SK-N-MC (cell line): Measurements from ENCODE around the gene CACNG4.

ENCODE experiments used
- DNase-seq: peaks from one replicate; pipeline ENCODE4 v3.0.0-alpha.2; 2011; ENCODE audit warnings: low read depth, low spot score
- H3K27ac ChIP-seq: fragments of 200-600 bp; sonication (generic); 2 replicates; pipeline ENCODE4 v1.5.1; 2016; ENCODE audit warnings: mixed run types
- H3K36me3 ChIP-seq: fragments of 200-600 bp; sonication (generic); 2 replicates; pipeline ENCODE4 v1.6.1; 2017; ENCODE audit warnings: antibody characterized with exemption, low read length, mixed read lengths; ENCODE audit not compliant: insufficient read depth
- H3K4me3 ChIP-seq: fragments of 200-600 bp; sonication (generic); 2 replicates; pipeline ENCODE4 v1.5.1; 2016
- H3K9ac ChIP-seq: fragments of 200-600 bp; sonication (generic); 2 replicates; pipeline ENCODE4 v1.8.0; 2017; ENCODE audit warnings: mixed run types, mixed read lengths; ENCODE audit not compliant: insufficient read length
- H3K9me3 ChIP-seq: fragments of 200-600 bp; sonication (generic); 2 replicates; pipeline ENCODE4 v1.6.1; 2017; ENCODE audit warnings: low read depth, mild to moderate bottlenecking, antibody characterized with exemption, low read length, moderate library complexity, mixed read lengths
- EZH2 ChIP-seq: fragments of 200-600 bp; sonication (generic); IDR thresholded peaks from one replicate; pipeline ENCODE4 v1.6.1; 2017; ENCODE audit warnings: antibody characterized with exemption
- FOXP2 ChIP-seq: optimal IDR thresholded peaks from 2 replicates; pipeline ENCODE3; 2011; ENCODE audit warnings: mild to moderate bottlenecking, moderate library complexity; ENCODE audit not compliant: insufficient read depth; ENCODE audit errors: extremely low read length, control extremely low read depth
- POLR2AphosphoS5 ChIP-seq: IDR thresholded peaks from 2 replicates; pipeline ENCODE4 v1.6.1; 2012; ENCODE audit warnings: mild to moderate bottlenecking, low read depth, low read length, borderline replicate concordance

Gene CACNG4

GRCh38 chr17:67050471-67051154 is 86.1 kb downstream of the CACNG4 start:
- Histone ChIP-seq H3K4me3 (no peak overlapping the region), H3K9ac (no peak overlapping the region), H3K36me3 (no peaks in the 10 kb centered on the region), H3K27ac (no peak overlapping the region), H3K9me3 (peaks cover 8% of the 10 kb centered on the region; the same call in 1 of the 2 replicates)
- no peak for DNase-seq
- TF ChIP-seq POLR2AphosphoS5, result no peak

- Histone ChIP-seq H3K9me3 (peaks cover 8% of the 10 kb centered on the region; the same call in 1 of the 2 replicates), H3K36me3 (no peaks in the 10 kb centered on the region), H3K4me3 (no peak overlapping the region), H3K27ac (no peak overlapping the region), H3K9ac (no peak overlapping the region)
- DNase-seq, result no peak
- TF ChIP-seq POLR2AphosphoS5, result no peak
- no peak for TF ChIP-seq FOXP2
- no peak for TF ChIP-seq EZH2
These were observed 86.6 kb downstream of the CACNG4 start for GRCh38 chr17:67051155-67051538.

- peaks cover 8% of the 10 kb centered on the region; the same call in 1 of the 2 replicates for H3K9me3 ChIP-seq
- DNase-seq, result no peak
- no peak overlapping the region for H3K4me3 ChIP-seq
- H3K36me3 ChIP-seq, result no peaks in the 10 kb centered on the region
- no peak overlapping the region for H3K9ac ChIP-seq
- no peak overlapping the region for H3K27ac ChIP-seq
- TF ChIP-seq POLR2AphosphoS5, result no peak
- no peak for TF ChIP-seq EZH2
- no peak for TF ChIP-seq FOXP2
These were observed 87.3 kb downstream of the CACNG4 start for GRCh38 chr17:67051837-67052236.

GRCh38 chr17:67052720-67053437 is 88.4 kb downstream of the CACNG4 start:
- H3K36me3 ChIP-seq, result no peaks in the 10 kb centered on the region
- H3K27ac ChIP-seq, result no peak overlapping the region
- no peak overlapping the region for H3K4me3 ChIP-seq
- TF ChIP-seq EZH2, result no peak
- no peak for TF ChIP-seq POLR2AphosphoS5
- TF ChIP-seq FOXP2, result no peak
- DNase-seq, result no peak
- no peak overlapping the region for H3K9ac ChIP-seq
- H3K9me3 ChIP-seq, result peaks cover 8% of the 10 kb centered on the region; the same call in 1 of the 2 replicates

- Histone ChIP-seq H3K9me3 (peaks cover 8% of the 10 kb centered on the region; the same call in 1 of the 2 replicates), H3K27ac (no peak overlapping the region), H3K36me3 (no peaks in the 10 kb centered on the region), H3K9ac (no peak overlapping the region), H3K4me3 (no peak overlapping the region)
- TF ChIP-seq POLR2AphosphoS5, result no peak
- no peak for DNase-seq
These were observed 89.0 kb downstream of the CACNG4 start for GRCh38 chr17:67053438-67054000.

GRCh38 chr17:67054011-67054591 is 89.6 kb downstream of the CACNG4 start:
- peaks cover 2% of the 10 kb centered on the region; the same call in 1 of the 2 replicates for H3K9me3 ChIP-seq
- H3K4me3 ChIP-seq, result no peak overlapping the region
- TF ChIP-seq FOXP2, result no peak
- H3K27ac ChIP-seq, result no peak overlapping the region
- no peaks in the 10 kb centered on the region for H3K36me3 ChIP-seq
- no peak overlapping the region for H3K9ac ChIP-seq
- DNase-seq, result no peak

GRCh38 chr17:67054608-67055007 is 90.1 kb downstream of the CACNG4 start:
- no peak overlapping the region for H3K9ac ChIP-seq

GRCh38 chr17:67055041-67055443 is 90.5 kb downstream of the CACNG4 start:
- Histone ChIP-seq H3K27ac (no peak overlapping the region), H3K36me3 (no peaks in the 10 kb centered on the region), H3K4me3 (no peak overlapping the region), H3K9me3 (no peaks in the 10 kb centered on the region), H3K9ac (no peak overlapping the region)
- TF ChIP-seq EZH2 (no peak), FOXP2 (no peak), POLR2AphosphoS5 (no peak)
- DNase-seq, result no peak

More at GRCh38 chr17:67054608-67055007, 90.1 kb downstream of the CACNG4 start:
- no peak for DNase-seq
- H3K9me3 ChIP-seq, result no peaks in the 10 kb centered on the region
- H3K27ac ChIP-seq, result no peak overlapping the region
- no peak overlapping the region for H3K4me3 ChIP-seq
- no peak for TF ChIP-seq EZH2
- TF ChIP-seq FOXP2, result no peak
- no peak for TF ChIP-seq POLR2AphosphoS5
- no peaks in the 10 kb centered on the region for H3K36me3 ChIP-seq
